GM11168 (cell line): ENCODE measurements around the gene PLA2G4E.

Source experiments
- in situ Hi-C: fragments of 300-500 bp; cut with MboI; formaldehyde crosslinking; loops from one replicate; pipeline ENCODE4 v1.12.0; 2022; ENCODE audit warnings: low sequenced_read_pairs; ENCODE audit not compliant: unreplicated experiment

The PLA2G4E gene

DNA sequence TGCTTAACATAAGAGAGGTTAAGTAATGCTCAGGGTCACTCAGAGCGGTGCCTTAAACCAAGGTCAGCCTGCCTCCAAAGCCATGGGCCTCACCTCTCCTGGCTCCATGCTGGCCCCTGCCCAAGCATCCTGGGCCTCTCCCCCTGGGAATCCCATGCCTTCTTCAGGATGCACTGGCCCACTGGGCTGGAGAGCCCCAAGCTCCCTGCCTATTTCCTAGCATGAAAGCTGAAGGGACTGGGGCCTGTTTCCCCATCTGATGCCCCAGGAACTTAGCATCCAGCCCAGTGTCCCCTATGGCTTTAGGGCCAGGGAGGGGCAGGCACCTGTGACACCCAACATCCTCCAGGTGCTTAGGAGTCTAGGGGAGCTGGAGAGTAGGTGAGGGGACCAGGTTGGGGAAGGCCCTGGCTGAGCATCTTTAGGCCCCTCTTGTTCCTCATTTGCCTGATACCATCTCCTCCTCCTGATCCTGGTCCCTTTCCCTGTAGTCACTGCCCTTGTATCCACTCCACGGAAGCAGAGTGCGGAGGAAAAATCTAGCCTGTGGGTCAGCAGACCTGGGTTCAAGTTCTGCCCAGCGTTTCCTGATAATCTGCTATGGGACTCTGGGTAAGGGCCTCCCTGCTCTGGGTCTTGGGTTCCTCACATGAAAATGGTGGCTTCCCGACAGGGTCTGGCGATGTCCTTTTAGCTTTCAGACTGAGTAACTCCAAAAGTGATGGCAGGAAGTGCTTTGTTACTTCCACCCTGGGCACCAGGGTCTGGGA lies 77.1 kb downstream of the PLA2G4E start:
- in situ Hi-C loops: no loop called here

DNA sequence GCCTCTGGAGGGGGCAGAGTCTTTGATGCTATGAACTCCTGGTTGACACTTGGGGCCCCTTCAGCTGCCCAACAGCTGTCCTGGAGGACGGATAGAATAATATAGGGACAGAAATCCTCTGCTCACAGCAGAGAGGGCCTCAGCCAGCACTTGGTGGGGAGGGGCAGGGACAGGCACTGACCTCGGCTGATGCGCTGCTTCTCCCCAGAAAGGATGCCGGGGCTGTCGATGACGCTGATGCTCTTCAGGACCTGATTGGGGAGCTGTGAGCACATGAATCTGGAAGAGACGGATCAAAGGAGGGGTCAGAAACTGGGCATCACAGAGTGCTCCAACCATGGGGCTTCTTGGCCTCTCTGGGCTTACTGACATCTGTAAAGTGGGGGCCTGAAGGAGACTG lies 78.0 kb downstream of the PLA2G4E start:
- in situ Hi-C loops: no loop called here

DNA sequence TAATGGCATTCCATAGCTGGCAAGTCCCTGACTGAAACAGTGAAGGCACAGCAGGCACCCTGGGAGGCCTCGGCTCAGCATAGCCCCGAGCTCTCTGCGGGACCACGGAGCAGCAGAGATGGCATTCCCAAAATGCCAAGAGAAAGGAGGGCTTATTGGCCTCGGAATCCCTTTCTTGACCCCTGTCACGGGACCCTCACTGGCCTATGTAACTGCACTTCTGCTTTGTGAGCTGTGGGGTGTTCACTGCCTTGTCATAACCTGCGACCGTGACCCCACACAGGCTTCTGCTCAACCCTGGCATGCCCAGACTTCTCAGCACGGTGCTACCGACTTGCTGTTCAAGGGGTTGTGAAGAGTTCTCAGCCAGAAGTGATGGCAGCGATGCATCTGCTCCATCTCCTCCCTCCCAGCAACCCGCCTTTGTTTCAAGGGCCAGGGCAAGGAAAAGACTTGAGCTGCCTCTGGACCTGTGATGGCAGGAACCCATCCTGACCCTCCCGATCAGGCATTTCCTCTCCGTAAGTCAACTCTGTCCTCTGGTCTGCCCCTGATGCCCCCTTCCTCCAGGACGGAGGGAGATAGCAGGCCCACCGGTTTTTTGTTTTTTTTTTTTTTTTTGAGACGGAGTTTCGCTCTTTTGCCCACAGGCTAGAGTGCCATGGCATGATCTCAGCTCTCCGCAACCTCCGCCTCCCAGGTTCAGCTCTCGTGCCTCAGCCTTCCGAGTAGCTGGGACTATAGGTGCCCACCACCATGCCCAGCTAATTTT lies 79.0 kb downstream of the PLA2G4E start:
- in situ Hi-C loops: no loop called here

DNA sequence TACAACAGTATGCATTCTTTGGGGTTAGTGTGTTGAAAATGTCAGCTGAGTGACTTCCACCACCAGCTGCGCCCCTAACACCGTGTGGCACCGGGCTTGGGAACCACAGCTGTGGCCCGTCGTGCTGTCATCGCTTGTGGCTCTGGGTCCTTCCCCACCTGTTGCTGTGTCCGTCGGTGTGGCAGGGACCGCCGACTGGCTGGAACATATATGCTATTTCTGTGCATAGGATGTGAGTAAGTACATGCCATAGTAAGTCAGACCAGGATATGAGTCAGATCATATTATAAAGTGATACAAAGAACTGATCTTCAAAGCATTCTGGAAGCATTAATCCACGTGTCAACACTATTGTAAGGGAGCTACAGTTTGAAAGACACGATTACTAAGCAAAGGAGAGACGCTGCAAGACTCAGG lies 80.4 kb downstream of the PLA2G4E start:
- in situ Hi-C loops: no loop called here

DNA sequence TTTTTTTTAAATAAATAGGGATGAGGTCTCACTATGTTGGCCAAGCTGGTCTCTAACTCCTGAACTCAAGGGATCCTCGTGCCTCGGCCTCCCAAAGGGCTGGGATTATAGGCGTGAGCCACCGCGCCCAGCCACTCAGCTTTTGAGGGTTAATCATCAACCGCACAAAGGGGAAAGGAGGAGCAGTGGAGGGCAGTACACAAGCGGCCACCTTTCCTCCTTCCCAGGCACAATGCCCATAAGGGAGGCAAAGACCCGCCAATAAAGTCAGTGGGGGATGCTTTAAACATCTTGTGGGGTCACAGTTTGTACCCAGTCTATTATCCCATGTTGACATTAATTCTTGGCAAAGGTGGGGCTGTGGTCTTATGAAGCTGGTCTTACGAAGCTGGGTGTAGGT lies 80.9 kb downstream of the PLA2G4E start:
- in situ Hi-C loops: no loop called here

DNA sequence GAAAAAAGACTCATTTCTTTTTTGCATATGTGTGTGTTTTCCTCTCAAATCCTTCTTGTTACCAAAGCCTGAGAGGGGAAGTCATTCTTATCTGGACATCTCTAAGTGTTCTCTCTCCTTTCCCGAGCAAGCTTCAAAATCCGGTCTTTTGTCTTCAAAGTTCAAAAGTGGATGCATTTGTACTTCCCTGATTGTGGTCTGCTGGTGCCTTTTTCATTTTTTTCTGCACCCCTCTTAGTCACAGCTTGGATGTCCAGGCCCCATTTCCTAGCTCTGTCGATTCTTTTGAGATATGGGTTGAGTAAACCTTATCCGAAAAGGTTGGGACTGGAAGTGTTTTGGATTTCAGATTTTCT lies 83.3 kb downstream of the PLA2G4E start:
- in situ Hi-C loops: no loop called here

DNA sequence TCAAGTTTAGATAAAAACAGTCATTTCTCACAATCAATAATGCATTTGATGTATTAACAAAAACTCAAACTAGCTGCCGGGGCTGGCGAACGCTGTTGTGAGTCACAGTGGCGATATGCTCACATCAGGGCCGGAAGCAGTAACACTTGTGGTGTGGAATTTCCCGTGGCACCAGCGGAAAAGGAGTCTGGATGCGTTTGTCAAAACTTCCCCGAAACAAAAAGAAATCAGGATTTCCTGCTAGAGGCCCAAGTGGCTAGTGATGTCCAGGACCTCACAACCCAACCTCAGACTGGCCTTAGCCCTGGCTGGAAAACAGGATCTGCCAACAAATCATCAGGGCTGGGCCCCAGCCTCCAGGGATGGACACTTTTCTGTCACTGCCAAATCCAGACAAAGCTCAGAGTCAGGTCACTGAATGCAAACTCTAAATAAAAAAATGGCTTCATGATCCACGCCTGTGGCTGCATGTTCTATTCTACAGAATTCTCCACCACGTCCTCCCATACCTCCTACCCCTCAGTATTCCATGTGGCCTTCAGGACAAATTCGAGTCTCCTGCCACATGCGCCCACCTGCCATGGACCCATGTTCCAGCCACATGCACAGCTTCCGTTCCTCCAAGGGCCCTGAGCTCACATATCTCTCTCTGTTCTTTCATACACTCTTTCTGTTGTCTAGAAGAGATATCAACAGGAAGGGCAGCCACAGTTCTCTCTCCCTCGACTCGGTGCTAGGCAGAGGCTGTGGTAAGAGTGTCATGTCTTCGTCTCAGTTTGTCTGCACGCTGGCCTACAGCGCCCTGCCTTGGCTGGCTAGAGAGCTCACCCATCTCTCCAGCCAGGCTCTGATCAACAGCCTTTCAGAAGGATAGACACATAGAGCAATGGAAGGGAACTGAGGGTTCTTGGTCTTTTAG lies 83.9 kb downstream of the PLA2G4E start:
- in situ Hi-C loops: no loop called here

DNA sequence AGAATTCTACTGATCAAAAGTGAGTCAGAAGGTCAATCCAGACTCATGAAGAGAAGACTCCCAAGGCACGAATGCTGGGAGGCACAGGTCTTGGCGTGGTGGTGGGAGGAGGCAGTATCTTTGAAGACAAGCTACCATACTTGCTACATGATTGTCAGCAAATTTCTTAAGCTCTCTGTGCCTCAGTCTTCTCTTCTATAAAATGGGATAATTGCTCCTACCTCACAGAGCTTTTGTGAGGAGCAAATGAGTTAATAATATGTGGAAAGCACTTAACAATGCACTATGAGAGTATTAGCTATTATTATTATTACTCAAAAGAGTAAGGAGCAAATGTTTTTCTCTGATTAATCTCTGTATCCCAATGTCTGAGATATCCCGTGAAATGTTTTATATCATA lies 84.7 kb downstream of the PLA2G4E start:
- in situ Hi-C loops: no loop called here

DNA sequence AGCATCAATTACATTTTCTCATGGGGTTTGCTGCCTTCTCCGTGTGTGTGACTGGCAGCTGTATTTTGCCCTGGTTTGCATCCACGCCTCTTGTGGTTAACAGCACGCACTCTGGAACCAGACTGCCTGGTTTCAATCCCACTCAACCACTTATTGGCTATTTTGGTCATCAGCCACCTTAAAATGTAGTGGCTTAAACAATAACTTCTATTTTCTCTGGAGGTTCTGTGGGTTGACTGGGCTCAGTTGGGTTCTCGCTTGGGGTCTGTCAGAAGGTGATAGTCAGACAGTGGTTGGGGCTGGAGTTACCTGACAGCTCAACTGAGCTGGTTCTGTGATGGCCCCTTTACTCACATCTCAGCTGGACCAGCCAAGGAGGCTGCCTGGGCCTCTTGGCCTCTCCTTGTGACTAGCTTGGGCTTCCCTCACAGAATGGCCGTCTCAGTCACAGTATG lies 85.2 kb downstream of the PLA2G4E start:
- in situ Hi-C loops: no loop called here

DNA sequence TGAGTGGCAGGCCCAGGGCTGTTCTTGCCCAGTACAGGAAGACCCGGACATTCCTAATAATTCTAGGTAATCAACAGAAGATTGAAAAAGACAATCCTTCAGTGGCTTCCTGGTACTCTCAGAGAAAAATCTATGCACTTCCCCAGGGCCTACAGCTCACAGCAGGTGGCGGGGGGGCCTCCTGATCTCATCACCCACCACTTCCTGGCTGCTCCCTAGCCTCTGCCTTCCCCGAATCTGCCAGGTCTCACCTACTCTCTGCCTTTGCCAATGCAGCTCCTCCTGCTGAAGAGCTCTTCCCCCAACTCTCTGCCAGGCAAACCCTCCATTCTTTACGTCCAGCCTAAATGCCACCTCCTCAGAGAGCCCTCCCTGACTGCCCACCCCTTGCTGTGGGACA lies 86.0 kb downstream of the PLA2G4E start:
- in situ Hi-C loops: no loop called here

DNA sequence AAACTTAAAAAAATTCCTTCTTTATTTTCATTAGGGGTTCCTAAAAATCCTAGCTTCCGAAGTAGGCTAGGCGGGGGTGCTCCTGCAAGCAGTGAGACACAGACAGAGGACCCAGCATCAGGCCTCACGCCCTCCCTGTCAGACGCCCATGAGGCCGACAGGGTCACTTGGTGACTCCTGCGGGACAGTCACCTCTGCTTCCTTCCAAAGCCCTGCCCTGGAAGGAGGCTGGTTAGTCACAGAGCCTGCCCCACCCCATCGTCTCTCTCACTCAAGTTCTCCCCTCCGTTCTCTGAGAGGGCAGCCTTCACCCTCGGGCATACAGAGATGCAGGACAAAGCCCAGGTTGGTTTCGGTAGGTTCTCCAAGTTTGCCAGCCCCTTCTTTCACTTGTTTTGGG lies 87.1 kb downstream of the PLA2G4E start:
- in situ Hi-C loops: no loop called here

DNA sequence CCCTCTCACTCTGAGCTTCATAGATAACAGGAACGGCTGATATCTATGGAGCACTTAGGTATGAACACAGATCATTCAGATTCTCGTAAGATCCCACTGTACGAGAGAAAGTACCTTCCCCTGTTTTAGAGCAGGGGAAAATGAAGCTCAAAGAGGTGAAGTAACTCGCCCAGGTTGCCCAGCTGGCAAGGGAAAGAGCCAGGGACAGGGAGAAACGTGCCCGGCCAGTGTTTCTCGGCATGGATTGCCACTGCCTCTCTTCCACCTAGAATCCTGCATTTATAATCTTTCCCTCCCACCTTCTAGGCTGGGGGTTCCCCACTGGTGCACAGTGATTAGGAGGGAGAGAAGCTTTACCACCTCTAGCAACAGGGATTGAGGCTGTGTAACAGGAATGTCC lies 87.5 kb downstream of the PLA2G4E start:
- in situ Hi-C loops: no loop called here

DNA sequence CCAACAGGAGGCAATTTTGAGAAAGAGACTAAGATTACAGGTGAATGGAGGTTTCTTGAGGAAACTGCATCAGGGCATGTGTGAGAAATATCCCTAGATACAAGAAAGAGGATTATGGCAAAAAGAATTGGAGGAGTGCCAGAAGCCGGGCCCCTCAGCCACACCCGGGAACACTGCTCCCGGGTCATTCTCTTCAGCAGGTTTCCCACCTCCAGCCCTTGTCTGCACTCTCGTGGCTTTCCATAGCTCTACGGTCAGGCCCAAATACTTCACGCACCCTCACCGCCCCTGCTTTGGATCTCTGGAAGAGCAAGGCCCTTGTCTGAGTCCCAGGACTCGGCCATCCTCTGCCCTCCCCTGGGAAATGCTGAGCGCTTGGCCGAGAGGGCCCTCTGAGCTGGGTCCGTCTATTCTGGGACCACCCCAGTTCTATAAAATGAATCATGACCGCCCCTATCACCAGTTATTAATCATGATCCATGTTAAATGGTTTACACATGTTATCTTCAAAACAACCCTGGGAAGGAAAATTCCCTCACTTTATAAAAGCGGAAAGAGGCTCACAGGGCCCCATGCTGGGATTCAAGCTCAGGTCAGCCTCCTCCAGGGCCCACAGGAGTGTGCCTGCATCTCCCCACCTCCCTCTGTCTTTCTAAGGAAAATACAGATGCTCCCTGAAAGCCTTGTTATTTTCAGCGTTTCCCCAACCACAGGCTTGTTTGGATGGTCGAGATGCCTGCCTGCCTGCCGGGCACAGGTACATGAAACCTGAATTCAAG lies 88.1 kb downstream of the PLA2G4E start:
- in situ Hi-C loops: no loop called here

DNA sequence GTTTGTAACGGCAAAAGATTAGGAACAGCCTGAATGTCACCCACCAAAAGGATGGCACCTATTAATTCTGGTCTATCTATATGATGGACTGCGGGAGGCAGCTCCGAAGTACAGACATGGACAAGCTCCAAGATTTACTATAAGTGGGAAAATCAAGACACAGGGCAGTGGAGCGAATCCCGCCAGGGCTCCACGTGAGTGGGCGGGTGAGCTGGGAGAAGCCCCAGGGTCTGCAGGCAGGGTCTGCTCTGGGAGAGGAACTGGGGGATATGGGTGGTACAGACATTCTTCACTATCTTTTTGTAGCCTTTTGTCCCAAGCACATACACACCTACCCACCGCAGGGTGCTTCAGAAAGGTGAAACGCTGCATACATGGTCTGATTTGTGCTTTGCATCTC lies 88.7 kb downstream of the PLA2G4E start:
- in situ Hi-C loops: no loop called here
